Heart left ventricle (tissue), 16 donors: ENCODE measurements around the gene STK24. TPM values are rescaled to one million over a fixed set of nuclear protein-coding genes. Genes with fewer than 3 reads are reported as not detected.
"Not testable (repeated sequence)": the region's sequence is repeated elsewhere in the genome, so short reads cannot be mapped to it uniquely, and the experiment has no call there.

Experiments
- ATAC-seq, 4 donors: fragments of 200-7000 bp; cut with Tn5 transposase; one replicate each; pipeline ENCODE4 v1.9.1; 2020 to 2022; ENCODE audit warnings: moderate library complexity in 4 of 4, mild to moderate bottlenecking in 3 of 4, moderate number of reproducible peaks in 1 of 4
- DNase-seq, 5 donors: peaks; one replicate each; pipeline ENCODE4 v3.0.0-alpha.2; 2020
- H3K27ac ChIP-seq, 12 donors: fragments of 200-600 bp; sonication (generic) in 4 of 12; one replicate each; pipeline versions ENCODE4 v1.5.0 to v1.8.0; 2016 to 2022; ENCODE audit warnings: mild to moderate bottlenecking in 2 of 12
- H3K27me3 ChIP-seq, 9 donors: fragments of 200-600 bp; sonication (generic) in 2 of 9; one replicate each; pipeline versions ENCODE4 v1.5.1 to v1.8.0; 2016 to 2022; ENCODE audit warnings: mild to moderate bottlenecking in 3 of 9
- H3K36me3 ChIP-seq, 9 donors: fragments of 200-600 bp; sonication (generic) in 2 of 9; one replicate each; pipeline versions ENCODE4 v1.5.0 to v1.8.0; 2018 to 2022; ENCODE audit warnings: mild to moderate bottlenecking in 2 of 9
- H3K4me1 ChIP-seq, 12 donors: fragments of 200-600 bp; sonication (generic) in 4 of 12; one replicate each; pipeline versions ENCODE4 v1.5.0 to v1.8.0; 2016 to 2022; ENCODE audit warnings: mild to moderate bottlenecking in 3 of 12
- H3K4me3 ChIP-seq, 12 donors: fragments of 200-600 bp; sonication (generic) in 4 of 12; one replicate each; pipeline versions ENCODE4 v1.5.0 to v1.8.0; 2017 to 2022; ENCODE audit warnings: mild to moderate bottlenecking in 9 of 12, moderate library complexity in 4 of 12
- H3K9me3 ChIP-seq, 12 donors: fragments of 200-600 bp; sonication (generic) in 4 of 12; one replicate each; pipeline versions ENCODE4 v1.5.0 to v1.8.0; 2016 to 2022; ENCODE audit warnings: mild to moderate bottlenecking in 1 of 12
- POLR2A ChIP-seq, 2 donors: fragments of 450-650 bp; IDR thresholded peaks; one replicate each; pipeline ENCODE4 v1.6.1; 2017; ENCODE audit warnings: antibody characterized with exemption in 2 of 2, mild to moderate bottlenecking in 2 of 2, moderate library complexity in 2 of 2
- WGBS, 4 donors: extraction: QIAGEN DNeasy Blood & Tissue Kit in 2 of 4; methylation state at CpG; one replicate each; pipeline versions ENCODE4 v1.1.5 to v1.1.7; 2013 to 2018; 5-methylcytosine and 5-hydroxymethylcytosine counted together
- intact Hi-C, 10 donors: fragments of 100-400 bp; cut with DNase I; formaldehyde crosslinking; loops; one replicate each; pipeline versions ENCODE4 v1.11.1 to v1.14.2; 2022
- polyA plus RNA-seq, 2 donors: library from polyadenylated mRNA; stranded (reverse); fragments of 200-250 nt; gene quantifications; one replicate each; pipeline ENCODE4 v1.2.3, GENCODE V29; 2013
- total RNA-seq, 9 donors: library from RNA; depleted of rRNA in 2 of 9; stranded (reverse); fragments of >200 nt in 2 of 9; fragmentation: NEBNext Ultra II Directional in 3 of 9; extraction: Animal tissue kit (Norgen Biotek cat#: 25700) in 3 of 9; gene quantifications; one replicate each; pipeline versions ENCODE4 v1.1.0 to v1.2.4, GENCODE V29; 2016 to 2023
- TF ChIP-seq, protein P1 (sequence below), 12 donors: fragments of 200-600 bp; sonication (generic) in 4 of 12; IDR thresholded peaks; one replicate each; pipeline versions ENCODE4 v1.5.0 to v1.8.0; 2018 to 2022; ENCODE audit warnings: antibody characterized with exemption in 12 of 12, mild to moderate bottlenecking in 5 of 12
- donor health status: ischemic (EF 13 %, LVEDD 7.1; RV severe dilation, severe dysfunction).
- donor health status: healthy with polysubstance abuse.
- donor health status: DM: no; HTN: yes; CAD: no.
- donor health status: DM: no; HTN: no; CAD: no.
- donor health status: ischemic (EF 25% LVEDD 6.9; RV normal size, moderate dysfunction).
- donor health status: ischemic (EF 25% LVEDD 5.7; RV mildly dilated, moderate dysfunction).
- donor health status: healthy.
- donor health status: DM: yes; HTN: yes; CAD: no.
- donor health status: ischemic (EF 35%, LVEDD 5.7; RV mildly dilated, moderate dysfunction).
- donor health status: nonischemic (EF 11% LVEDD 7.7; RV severe dilation, severe dysfunction).
- donor health status: DM: yes; HTN: yes; CAD: no.
- donor health status: PGD.
- donor health status: ischemic (EF 29% LVEDD 5.4; RV normal size, mild dysfunction).
- donor health status: nonischemic (EF 23%, LVEDD 6.1; RV moderate dilation, normal function).

The STK24 gene
- total and polyA plus RNA-seq, 11 donors: 26.6 to 82.6 (median 59.6) TPM

DNA sequence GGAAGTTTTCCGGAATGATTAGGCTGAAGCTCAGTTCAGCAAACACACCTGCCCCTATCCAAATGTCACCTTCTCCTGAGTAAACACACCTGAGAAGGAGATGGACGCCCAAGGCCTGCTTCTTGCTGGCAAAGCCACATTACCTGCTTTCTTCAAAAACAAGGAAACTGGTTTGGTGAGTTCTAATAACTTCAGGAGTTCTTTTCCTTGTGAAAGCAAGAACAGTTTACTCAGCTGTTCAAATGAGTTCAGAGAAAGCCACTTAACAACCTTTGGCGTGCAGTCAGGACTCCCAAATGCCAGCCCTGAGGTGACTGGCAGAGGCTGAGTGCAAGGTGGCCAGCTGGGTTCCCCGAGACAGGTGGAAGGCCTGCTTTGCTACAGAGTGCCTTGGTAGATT is 160.5 kb downstream of the STK24 start:
- H3K4me3 ChIP-seq: no peak overlapping the region
- H3K36me3 ChIP-seq: peaks cover 0 to 68% (median 13%) of the 10 kb centered on the region in 9 donors
- intact Hi-C loops: no loop called here
- no peak for TF ChIP-seq POLR2A (IDR thresholded peaks at IDR 0.05)
- TF ChIP-seq, protein P1, sequence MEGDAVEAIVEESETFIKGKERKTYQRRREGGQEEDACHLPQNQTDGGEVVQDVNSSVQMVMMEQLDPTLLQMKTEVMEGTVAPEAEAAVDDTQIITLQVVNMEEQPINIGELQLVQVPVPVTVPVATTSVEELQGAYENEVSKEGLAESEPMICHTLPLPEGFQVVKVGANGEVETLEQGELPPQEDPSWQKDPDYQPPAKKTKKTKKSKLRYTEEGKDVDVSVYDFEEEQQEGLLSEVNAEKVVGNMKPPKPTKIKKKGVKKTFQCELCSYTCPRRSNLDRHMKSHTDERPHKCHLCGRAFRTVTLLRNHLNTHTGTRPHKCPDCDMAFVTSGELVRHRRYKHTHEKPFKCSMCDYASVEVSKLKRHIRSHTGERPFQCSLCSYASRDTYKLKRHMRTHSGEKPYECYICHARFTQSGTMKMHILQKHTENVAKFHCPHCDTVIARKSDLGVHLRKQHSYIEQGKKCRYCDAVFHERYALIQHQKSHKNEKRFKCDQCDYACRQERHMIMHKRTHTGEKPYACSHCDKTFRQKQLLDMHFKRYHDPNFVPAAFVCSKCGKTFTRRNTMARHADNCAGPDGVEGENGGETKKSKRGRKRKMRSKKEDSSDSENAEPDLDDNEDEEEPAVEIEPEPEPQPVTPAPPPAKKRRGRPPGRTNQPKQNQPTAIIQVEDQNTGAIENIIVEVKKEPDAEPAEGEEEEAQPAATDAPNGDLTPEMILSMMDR (IDR thresholded peaks at IDR 0.05): no peak
- DNase-seq (no peak), ATAC-seq (no peak)
- no peaks in the 10 kb centered on the region for H3K9me3 ChIP-seq
- 92 to 98% (median 95%) methylated on average over 4 of the region's 4 CpGs for WGBS, 4 donors
- no peaks in the 10 kb centered on the region for H3K4me1 ChIP-seq
- H3K27ac ChIP-seq: no peak overlapping the region
- H3K27me3 ChIP-seq: no peaks in the 10 kb centered on the region

DNA sequence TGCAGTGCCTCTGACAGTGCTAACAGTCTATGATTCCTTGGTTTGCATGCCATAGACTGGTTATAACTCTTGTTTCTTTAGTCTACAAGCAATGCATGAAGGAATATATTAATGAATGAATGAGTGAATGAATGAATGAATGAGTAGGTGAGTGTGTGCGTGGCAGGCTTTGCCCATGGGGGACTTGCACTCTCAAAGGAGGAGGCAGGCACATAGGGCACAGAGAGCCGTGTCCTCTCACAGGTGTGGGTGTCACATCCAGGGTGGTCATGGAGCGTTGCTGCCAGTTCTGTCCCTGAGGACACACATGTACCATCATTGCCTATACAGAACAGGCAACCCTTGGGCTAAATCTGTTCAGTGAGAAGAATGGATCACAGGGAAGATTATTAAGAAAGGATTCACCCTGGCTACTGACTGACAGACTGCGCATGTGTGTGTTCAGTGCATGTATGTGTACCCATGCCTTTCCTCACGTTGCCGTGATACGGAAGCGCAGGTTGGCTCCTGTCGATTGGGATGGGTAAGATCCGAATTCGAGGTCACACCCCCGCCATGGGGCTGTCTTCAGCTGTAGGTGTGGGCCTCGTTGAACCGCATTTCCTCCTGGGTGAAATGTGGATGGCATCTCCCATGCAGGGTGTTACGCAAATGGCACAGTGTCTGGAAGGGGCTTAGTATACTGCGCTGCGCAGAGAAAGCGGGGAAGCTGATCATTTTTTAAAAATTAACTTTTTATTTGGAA is 161.4 kb downstream of the STK24 start:
- ATAC-seq: no peak
- Histone ChIP-seq H3K27me3 (no peaks in the 10 kb centered on the region), H3K36me3 (peaks cover 0 to 72% (median 13%) of the 10 kb centered on the region in 9 donors), H3K4me3 (no peak overlapping the region), H3K27ac (no peak overlapping the region), H3K9me3 (no peaks in the 10 kb centered on the region), H3K4me1 (no peaks in the 10 kb centered on the region)
- TF ChIP-seq POLR2A (IDR thresholded peaks at IDR 0.05): no peak
- TF ChIP-seq, protein P1 (IDR thresholded peaks at IDR 0.05): no peak
- WGBS, 4 donors: 94 to 98% (median 95%) methylated on average over 18 of the region's 18 CpGs
- DNase-seq: no peak
- intact Hi-C loops: no loop called here

DNA sequence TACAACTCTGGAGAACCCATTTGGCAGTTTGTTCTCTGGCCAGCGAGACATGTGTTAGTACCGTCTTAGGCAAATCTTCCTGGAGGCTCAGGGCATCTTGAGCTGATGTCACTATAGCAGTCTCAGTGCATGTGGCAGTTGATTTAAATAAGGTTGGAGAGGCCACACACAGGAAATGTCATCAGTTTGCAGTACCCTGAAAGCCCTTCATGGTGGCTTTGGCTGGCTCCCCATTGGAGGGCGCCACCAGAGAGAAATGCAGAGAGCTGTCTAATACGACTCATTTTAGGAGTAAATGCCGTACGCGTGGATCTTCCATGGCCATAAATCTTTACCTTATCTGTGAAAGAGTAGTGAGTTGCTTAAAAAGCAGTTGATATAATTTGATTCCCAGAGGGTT is 163.1 kb downstream of the STK24 start:
- Histone ChIP-seq H3K27me3 (no peaks in the 10 kb centered on the region), H3K9me3 (no peaks in the 10 kb centered on the region), H3K4me1 (no peaks in the 10 kb centered on the region), H3K4me3 (no peak overlapping the region), H3K36me3 (peaks cover 0 to 76% (median 13%) of the 10 kb centered on the region in 9 donors), H3K27ac (no peak overlapping the region)
- 84 to 96% (median 92%) methylated on average over 7 of the region's 7 CpGs for WGBS, 4 donors
- intact Hi-C loops: no loop called here
- TF ChIP-seq, protein P1 (IDR thresholded peaks at IDR 0.05): no peak
- TF ChIP-seq POLR2A (IDR thresholded peaks at IDR 0.05): no peak
- no peak for ATAC-seq
- DNase-seq: no peak

DNA sequence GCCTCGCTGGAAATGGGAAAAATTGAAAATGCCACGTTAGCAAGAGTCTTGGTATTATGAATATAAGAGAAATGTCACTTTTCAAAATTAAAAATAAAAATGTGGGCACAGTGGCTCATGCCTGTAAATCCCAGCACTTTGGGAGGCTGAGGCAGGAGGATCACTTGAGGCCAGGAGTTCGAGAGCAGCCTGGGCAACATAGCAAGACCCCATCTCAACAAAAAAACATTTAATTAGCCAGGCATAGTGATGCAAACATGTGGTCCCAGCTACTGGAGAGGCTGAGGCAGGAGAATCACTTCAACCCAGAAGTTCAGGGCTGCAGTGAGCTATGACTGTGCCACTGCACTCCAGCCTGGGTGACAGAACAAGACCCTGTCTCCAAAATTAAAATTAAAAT is 163.6 kb downstream of the STK24 start:
- H3K9me3 ChIP-seq, ATAC-seq, H3K4me3 ChIP-seq, H3K27ac ChIP-seq, H3K27me3 ChIP-seq, H3K4me1 ChIP-seq, intact Hi-C loops, DNase-seq: not testable (repeated sequence)
- 96 to 100% (median 98%) methylated on average over 3 of the region's 3 CpGs for WGBS, 4 donors
- peaks cover 0 to 71% (median 13%) of the 10 kb centered on the region in 9 donors for H3K36me3 ChIP-seq
